Measurements from ENCODE around the gene ADIRF.
A peak's percentile ranks its signal among the peaks of the same experiment; 100 is the strongest.
"Not testable (repeated sequence)": the region's sequence is repeated elsewhere in the genome, so short reads cannot be mapped to it uniquely, and the experiment has no call there.

ADIRF gene

DNA sequence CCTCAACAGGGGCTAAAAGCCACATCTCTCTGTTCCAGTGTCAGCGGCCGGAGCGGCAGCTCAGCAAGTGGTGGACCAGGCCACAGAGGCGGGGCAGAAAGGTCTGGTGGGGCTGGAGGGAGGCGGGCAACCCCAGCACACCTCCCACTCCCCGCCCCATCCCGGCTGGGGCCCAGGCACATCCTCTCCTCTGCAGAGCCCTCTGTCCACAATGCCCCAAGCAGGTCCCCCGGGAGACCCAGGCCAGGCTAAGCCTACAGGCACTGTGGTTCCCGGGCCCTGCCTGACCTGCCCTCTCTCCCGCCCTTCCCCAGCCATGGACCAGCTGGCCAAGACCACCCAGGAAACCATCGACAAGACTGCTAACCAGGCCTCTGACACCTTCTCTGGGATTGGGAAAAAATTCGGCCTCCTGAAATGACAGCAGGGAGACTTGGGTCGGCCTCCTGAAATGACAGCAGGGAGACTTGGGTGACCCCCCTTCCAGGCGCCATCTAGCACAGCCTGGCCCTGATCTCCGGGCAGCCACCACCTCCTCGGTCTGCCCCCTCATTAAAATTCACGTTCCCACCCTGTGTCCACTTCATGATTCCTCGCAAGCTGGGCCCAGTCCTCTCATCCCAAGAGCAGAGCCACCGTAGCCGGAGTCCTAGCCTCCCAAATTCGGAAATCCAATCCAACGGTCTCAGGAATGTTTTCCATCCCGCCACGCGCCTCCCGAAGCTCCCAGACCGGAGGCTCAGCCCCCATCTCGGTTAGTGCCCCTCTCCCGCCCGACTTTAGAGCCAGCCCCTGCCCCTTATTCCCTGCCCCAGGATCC, 2.1 kb downstream of the ADIRF start:
- peak; percentile 54 for DNase-seq
- in situ Hi-C loops (cut with HindIII; ENCODE audit: low pct_ligation_motif_present, low pct_unique_long_range_greater_than_20kb, low sequenced_read_pairs) = no loop called here

DNA sequence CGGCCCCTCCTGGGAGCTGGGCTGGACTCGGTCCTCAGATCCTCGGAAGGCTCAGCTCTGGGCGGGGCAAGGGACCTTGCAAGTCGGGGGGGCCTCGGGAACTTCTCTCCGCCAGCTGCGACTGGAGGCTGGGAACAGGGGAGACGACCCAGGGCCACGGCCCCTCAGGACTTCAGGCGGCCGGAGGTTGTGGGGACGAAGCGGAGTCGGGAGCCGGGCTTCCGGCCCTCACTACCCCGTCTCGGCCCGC, 2.6 kb downstream of the ADIRF start:
- in situ Hi-C loops (cut with HindIII; ENCODE audit: low pct_ligation_motif_present, low pct_unique_long_range_greater_than_20kb, low sequenced_read_pairs) = no loop called here
- DNase-seq = no peak

DNA sequence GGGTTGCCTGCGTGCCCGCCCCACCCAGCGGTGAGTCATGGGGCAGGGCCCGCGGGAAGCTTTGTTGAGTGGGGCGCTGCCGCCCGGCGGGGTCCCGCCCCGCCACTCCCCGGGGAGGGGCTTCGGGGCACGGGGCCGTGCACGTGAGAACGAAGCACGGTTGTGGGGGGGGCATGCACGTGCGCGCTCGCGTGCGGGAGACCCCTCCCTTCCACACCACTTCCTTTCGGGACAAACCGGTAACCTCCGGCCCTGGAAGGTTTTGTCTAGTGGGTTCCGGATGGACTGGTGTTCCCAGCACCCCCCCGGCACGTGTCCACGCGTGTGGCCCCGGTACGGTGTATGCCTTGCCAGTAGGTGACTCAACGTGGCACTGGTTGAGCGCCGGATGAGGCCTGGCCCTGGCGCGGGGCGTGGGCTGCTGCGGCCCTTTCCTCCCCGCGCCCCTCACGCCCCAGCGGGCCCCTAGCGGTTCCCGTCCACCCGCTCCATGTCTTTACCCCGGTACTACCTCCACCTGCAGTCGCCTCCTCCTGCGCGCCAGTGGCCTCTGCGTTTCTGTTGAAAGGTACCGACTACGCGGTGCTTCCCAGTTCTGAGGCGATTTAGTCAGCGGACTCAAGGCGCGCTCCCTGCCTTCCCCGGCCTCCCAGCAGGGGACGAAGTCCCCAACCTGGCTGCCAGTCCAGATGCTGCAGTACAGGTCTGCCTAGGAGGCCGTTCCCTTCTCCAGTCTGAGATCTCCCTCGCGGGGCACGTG, 3.1 kb downstream of the ADIRF start:
- in situ Hi-C loops (cut with HindIII; ENCODE audit: low pct_ligation_motif_present, low pct_unique_long_range_greater_than_20kb, low sequenced_read_pairs) = no loop called here
- DNase-seq = peak; percentile 92

DNA sequence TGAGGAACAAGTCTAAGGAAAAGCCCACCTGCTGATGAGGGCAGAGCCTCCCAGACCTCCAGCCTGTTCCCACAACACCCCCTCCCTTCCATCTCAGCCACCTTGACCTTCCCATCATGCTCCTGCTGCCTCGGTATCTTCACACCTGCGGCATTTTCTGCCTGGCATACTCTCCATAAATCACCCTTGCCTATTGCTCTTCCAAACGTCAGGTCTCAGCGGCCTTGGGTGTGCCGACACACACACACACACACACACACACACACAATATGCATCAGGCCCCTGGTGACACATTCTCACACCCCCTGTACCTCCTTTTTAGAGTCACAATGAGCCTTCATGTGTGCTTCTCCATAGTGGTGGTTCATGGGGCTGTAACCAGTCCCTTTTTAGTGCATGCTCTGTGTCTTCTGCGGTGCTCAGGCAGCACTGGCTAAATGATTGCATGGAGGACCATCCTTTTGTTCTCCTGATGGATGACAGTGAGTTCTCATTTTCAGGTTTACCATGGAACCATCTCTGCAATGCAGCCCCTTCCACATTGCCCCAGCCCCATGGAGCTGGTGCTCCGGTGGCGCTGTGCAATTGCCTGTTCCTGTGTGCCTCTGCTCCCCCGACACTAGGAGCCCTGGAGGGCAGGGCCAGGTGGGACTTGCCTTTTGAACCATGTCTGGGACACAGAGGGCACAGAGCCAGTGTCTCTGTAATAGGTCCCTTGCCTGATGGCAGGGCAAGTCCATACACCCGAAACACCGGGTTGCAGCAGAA, 4.5 kb downstream of the ADIRF start:
- DNase-seq = no peak
- in situ Hi-C loops (cut with HindIII; ENCODE audit: low pct_ligation_motif_present, low pct_unique_long_range_greater_than_20kb, low sequenced_read_pairs) = no loop called here

DNA sequence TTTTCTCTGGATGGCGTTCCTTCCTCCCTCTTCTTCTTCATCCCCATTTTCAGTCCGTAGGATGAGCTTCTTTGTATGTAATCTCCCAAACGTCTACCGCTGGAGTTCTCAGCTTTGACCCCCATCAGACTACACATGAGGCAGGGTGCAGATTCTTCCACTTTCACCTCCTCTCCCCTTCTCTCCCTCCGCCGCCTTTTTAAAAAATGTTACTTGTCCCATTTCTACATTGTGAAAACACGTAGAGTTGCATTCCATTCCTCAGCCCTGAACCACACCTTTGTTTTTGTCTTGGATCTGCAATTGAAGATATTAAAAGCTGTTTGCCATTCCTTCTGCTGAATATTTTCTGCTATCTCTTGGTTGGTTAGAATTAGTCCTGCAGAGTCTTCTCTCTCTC, 6.2 kb downstream of the ADIRF start:
- in situ Hi-C loops (cut with HindIII; ENCODE audit: low pct_ligation_motif_present, low pct_unique_long_range_greater_than_20kb, low sequenced_read_pairs) = no loop called here
- DNase-seq = no peak

DNA sequence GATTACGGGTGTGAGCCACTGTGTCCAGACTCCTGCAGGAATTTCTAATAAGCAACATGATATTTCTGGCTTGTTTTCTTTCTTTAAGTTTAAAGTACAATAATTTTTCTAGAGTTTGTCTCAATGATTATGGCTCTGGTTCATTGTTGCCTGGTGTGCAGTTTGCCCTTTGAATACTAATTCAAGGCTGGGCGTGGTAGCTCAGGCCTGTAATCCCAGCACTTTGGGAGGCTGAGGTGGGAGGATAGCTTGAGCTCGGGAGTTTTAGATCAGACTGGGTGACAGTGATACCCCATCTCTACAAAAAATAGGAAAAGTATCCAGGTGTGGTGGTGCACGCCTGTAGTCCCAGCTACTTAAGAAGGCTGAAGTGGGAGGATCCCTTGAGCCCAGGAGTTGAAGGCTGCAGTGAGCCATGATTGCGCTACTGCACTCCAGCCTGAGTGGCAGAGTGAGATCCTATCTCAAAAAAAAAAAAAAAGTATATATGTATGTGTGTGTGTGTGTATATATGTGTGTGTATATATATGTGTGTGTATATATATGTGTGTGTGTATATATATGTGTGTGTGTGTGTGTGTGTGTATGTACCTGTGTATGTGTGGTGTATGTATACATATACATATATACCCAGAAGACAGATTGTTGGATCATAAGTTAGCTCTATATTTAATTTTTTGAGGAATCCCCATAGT, 8.2 kb downstream of the ADIRF start:
- in situ Hi-C loops (cut with HindIII; ENCODE audit: low pct_ligation_motif_present, low pct_unique_long_range_greater_than_20kb, low sequenced_read_pairs) = no loop called here
- DNase-seq = no peak

DNA sequence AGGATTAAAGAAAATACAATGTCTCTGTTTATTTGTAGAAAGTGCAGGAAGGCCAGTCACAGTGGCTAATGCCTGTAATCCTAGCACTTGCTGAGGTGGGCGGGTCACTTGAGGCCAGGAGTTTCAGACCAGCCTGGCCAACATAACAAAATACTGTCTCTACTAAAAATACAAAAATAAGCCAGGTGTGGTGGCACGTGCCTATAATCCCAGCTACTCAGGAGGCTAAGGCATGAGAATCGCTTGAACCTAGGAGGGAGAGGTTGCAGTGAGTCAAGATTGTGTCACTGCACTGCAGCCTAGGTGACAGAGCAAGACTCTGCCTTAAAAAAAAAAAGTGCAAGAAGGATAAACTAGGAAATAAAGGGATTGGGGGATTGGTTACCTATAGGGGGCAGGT, 10.2 kb downstream of the ADIRF start:
- in situ Hi-C loops (cut with HindIII; ENCODE audit: low pct_ligation_motif_present, low pct_unique_long_range_greater_than_20kb, low sequenced_read_pairs); DNase-seq: not testable (repeated sequence)

DNA sequence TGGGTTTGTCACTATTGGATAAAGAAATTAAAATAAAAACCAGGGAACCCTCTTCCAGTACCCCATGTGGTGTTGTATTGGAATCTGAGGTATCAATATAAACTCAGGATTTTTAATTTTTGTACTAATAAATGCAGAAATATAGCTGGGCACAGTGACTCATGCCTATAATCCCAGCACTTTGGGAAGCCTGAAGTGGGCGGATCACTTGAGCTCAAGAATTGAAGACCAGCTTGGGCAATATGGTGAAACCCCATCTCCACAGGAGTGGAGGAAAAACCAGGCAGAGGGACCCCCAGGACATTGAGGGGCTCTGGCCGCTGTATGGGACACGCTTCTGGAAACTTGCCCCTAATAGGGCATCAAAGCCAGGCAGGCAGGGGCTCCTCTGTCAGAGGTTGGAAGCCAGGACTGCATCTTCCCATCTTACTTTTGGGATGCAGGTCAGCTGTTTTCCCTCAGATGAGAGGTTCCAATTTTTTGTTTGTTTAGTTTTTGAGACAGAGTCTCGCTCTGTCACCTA, 11.1 kb downstream of the ADIRF start:
- in situ Hi-C loops (cut with HindIII; ENCODE audit: low pct_ligation_motif_present, low pct_unique_long_range_greater_than_20kb, low sequenced_read_pairs) = no loop called here
- DNase-seq = no peak

DNA sequence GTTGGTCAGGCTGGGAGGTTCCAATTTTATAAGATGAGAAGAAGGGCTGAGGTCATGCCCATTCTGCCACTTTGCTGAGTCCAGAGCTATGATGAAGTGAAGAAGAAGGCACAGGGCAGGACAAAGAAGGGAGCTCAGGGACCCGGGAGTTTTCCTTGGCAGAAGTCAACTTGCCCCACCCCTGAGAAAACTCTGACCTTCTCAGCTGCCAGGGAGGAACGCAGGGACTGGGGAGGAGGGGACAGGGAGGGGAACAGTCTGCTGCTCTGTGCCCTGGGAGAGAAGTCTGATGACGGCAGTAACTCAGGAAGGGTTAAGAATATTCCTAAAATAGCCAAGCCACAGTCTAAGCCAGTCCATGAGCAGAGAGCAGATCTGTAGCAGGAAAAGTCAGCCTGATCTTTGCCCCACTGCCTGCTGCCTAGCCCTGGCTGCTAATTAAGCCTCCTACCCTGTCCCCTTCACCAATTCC, 11.7 kb downstream of the ADIRF start:
- no peak for DNase-seq
- in situ Hi-C loops (cut with HindIII; ENCODE audit: low pct_ligation_motif_present, low pct_unique_long_range_greater_than_20kb, low sequenced_read_pairs) = no loop called here

DNA sequence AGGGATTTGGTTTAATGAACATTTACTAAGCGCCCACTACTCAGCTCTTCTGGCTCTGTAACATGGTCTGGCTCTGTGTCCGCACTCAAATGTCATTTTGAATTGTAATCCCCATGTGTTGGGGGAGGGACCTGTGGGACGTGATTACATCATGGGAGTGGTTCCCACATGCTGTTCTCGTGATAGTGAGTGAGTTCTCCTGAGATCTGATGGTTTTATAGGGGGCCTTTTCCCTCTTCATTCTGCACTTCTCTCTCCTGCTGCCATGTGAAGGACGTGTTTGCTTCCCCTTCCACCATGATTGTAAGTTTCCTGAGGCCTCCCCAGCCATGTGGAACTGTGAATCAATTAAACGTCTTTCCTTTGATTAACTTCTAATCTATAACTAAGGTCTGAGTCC, 12.7 kb downstream of the ADIRF start:
- DNase-seq = not testable (repeated sequence)

DNA sequence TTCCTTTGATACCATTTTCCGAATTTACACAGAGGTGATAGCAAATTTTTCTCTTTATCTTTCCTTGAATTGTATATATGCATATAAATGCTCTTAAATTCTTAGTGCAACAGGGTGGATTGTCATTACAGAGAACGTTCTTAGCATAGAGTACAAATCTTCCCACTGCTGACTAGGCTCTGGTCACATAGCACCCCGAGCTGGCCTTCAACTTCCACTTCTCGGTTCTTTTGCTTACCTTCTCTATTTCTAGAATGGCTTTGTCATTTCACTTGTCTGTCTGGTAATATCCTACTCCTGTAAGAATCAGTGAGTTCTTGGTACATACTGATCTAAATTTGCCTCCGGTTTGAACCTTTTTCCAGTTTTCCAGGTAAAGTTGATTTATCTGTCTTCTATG, 13.4 kb downstream of the ADIRF start:
- in situ Hi-C loops (cut with HindIII; ENCODE audit: low pct_ligation_motif_present, low pct_unique_long_range_greater_than_20kb, low sequenced_read_pairs) = no loop called here
- DNase-seq = no peak

More for the DNA sequence above, 12.7 kb downstream of the ADIRF start:
- in situ Hi-C loops (cut with HindIII; ENCODE audit: low pct_ligation_motif_present, low pct_unique_long_range_greater_than_20kb, low sequenced_read_pairs) = not testable (repeated sequence)

DNA sequence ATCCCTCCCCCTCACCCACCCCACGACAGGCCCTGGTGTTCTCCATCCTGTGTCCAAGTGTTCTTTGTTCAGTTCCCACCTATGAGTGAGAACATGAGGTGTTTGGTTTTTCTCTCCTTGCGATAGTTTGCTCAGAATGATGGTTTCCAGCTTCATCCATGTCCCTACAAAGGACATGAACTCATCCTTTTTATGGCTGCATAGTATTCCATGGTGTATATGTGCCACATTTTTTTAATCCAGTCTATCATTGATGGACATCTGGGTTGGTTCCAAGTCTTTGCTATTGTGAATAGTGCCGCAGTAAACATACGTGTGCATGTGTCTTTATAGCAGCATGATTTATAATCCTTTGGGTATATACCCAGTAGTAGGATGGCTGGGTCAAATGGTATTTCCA, 16.2 kb downstream of the ADIRF start:
- in situ Hi-C loops (cut with HindIII; ENCODE audit: low pct_ligation_motif_present, low pct_unique_long_range_greater_than_20kb, low sequenced_read_pairs); DNase-seq: not testable (repeated sequence)

DNA sequence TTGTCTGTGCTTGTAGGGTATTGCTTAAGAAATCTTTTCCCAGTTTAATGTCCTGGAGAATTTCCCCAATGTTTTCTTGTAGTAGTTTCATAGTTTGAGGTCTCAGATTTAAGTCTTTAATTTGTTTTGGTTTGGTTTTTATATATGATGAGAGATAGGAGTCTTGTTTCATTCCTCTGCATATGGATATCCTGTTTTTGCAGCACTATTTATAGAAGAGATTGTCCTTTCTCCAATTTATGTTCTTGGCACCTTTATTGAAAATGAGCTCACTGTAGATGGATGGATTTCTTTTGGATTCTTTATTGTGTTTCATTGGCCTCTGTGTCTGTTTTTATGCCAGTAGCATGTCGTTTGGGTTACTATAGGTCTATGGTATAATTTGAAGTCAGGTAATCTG, 20.2 kb downstream of the ADIRF start:
- DNase-seq = no peak
- in situ Hi-C loops (cut with HindIII; ENCODE audit: low pct_ligation_motif_present, low pct_unique_long_range_greater_than_20kb, low sequenced_read_pairs) = no loop called here

DNA sequence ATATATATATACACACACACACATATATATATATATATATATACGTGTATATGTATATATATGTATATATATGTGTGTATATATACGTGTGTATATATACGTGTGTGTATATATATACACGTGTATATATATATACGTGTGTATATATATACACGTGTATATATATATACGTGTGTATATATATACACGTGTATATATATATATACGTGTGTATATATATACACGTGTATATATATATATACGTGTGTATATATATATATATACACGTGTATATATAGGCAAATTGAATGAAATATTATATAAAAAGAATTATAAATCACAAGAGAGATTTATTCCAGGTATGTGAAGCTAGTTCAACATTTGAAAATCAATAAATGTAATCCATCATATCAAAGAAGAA, 23.1 kb downstream of the ADIRF start:
- in situ Hi-C loops (cut with HindIII; ENCODE audit: low pct_ligation_motif_present, low pct_unique_long_range_greater_than_20kb, low sequenced_read_pairs); DNase-seq: not testable (repeated sequence)

DNA sequence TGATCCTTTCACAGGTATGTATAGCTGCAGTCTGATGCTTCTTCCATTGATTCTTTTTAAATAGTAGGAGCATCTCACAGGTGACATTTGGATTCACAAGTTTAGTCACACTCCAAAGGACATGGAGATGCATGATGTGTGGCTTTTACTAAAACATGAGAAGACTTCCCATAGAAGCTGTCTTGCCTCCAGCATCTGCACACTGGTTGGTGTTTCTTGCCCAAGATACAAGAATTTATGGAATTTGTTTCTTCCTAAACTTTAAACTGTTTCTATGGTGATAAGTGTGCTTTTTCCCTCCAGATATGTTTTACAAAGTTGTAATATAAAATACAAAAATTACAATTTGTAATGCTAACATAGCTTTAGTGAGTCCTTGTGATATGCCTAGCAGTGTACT, 24.2 kb downstream of the ADIRF start:
- no peak for DNase-seq
- in situ Hi-C loops (cut with HindIII; ENCODE audit: low pct_ligation_motif_present, low pct_unique_long_range_greater_than_20kb, low sequenced_read_pairs) = no loop called here

DNA sequence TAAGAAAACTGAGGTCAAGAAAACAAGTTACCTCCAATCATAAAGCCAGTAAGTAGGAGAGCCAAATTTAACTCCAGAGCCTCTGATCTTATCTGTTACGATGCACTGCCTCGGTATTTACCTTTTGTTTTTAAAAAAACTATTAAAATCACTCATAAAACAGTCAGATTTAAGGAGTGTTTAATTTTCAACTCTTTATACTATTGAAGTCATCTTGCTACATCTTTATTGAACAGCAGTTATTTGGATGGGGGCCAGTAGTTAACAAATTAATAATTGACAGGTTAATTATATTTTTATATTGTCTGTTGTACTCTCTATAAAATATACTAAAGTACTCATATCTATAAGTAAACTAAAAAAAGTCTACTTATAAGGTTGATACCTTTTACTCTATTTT, 24.6 kb downstream of the ADIRF start:
- in situ Hi-C loops (cut with HindIII; ENCODE audit: low pct_ligation_motif_present, low pct_unique_long_range_greater_than_20kb, low sequenced_read_pairs) = no loop called here
- no peak for DNase-seq

DNA sequence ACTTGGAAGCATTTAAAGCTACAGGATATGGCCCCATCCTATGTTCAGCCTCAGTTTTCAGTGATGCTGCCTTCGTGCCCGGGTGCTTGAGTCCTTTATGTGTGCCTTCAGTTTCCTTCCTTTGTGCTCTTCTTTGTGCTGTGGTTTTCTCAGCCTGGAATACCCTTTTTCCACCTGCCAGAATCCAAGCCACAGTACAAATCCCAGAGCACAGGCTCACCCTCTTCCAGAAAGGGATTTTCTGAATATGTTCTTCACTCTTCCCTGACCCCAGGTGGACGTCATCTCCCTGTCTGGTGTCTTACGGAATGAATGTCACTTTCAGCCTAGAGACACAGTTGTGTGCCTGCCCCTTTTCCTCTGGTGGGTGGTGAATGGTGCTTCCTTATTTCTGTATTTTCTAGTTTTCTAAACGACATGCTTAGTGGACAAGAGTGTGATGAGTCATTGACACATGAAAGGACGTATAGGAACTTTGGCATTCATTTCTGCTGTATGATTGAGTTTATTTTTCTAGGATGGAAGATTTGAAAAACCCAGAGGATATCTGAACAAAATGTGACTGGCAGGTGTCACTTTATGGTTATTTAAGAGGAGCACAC, 31.6 kb downstream of the ADIRF start:
- in situ Hi-C loops (cut with HindIII; ENCODE audit: low pct_ligation_motif_present, low pct_unique_long_range_greater_than_20kb, low sequenced_read_pairs) = not testable (repeated sequence)

DNA sequence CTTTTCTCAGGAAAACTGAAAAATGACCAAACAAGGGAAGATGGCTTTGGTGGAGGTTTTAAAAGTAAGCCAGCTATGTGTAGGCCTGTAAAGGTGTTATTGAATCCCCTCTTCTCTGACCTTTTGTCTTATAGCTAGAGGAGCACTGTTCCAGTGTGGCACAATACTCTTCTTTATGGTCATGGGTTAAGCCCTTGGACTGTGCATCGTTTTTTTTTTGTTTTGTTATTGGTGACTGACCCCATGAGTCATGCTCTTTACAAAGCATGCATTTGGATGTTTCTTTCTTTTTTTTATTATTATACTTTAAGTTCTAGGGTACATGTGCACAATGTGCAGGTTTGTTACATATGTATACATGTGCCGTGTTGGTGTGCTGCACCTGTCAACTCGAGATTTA, 32.2 kb downstream of the ADIRF start:
- in situ Hi-C loops (cut with HindIII; ENCODE audit: low pct_ligation_motif_present, low pct_unique_long_range_greater_than_20kb, low sequenced_read_pairs) = no loop called here

More for the DNA sequence above, 31.6 kb downstream of the ADIRF start:
- DNase-seq = not testable (repeated sequence)

More for the DNA sequence above, 32.2 kb downstream of the ADIRF start:
- DNase-seq = no peak

Data from ACHN (cell line).